Measurements from ENCODE around the gene CYRIA.

- TF ChIP-seq CTCF (conservative IDR thresholded peaks at IDR 0.05): no peak
- TF ChIP-seq ZFX (IDR thresholded peaks at IDR 0.05): no peak
Measured at GRCh38 chr2:16671760-16672159, 6.1 kb upstream of the CYRIA start.

All from C4-2B (cell line).